ENCODE results near the gene UTF1. TPM values are rescaled to one million over a fixed set of nuclear protein-coding genes. Genes with fewer than 3 reads are reported as not detected.

Gene UTF1
- total and polyA plus RNA-seq, 10 donors = 0.10 to 0.54 (median 0.32) TPM; not detected in 4

DNA sequence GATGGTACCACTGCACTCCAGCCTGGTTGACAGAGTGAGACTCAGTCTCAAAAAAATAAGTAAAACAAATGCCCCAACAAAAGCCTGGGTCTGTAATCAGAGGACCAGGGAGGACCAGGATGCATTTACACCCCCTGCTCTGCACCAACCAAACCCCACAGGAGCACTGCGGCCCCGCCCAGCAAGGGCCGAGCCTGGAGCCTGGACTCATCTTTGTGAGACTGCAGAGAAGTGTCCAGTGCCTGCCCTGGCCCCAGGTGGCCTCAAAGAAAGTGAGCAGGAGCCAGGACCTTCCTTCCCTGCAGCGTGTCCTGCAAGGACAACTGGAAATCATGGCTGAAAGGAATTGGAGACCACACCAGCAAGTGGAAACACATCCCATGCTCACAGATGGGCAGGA is 38.4 kb upstream of the UTF1 start:
- 83 to 86% (median 84%) methylated on average over 4 of the region's 4 CpGs for WGBS, 5 donors
- DNase-seq = no peak

DNA sequence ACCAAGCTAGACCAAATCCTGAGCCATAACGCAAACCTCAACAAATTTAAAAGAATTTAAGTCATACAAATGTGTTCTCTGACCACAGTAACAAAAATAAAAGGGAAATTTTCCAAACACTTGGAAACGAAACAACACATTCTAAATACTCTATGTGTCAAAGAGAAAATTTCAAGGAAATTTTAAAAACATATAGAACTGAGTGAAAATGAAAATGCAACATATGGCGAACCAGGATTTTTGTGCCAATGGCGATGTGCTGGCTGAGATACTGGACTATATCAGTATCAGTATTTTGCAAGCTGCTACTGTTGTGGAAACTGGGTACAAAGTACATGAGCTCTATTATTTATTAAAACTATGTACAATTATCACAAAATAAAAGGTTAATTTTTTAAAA is 35.9 kb upstream of the UTF1 start:
- H3K9me3 ChIP-seq = peaks cover 0 to 31% (median 17%) of the 10 kb centered on the region in 8 donors
- TF ChIP-seq CTCF (IDR thresholded peaks at IDR 0.05 in 8 of 11, conservative IDR thresholded peaks at IDR 0.05 in 3 of 11) (no peak), POLR2AphosphoS5 (IDR thresholded peaks at IDR 0.05) (no peak), POLR2A (IDR thresholded peaks at IDR 0.05) (no peak)
- no peaks in the 10 kb centered on the region for H3K4me1 ChIP-seq
- no peak overlapping the region for H3K4me3 ChIP-seq
- DNase-seq = no peak
- no peak overlapping the region for H3K27ac ChIP-seq
- WGBS, 5 donors = 81 to 92% (median 86%) methylated on average over 4 of the region's 4 CpGs
- no peaks in the 10 kb centered on the region for H3K36me3 ChIP-seq
- intact Hi-C loops (cut with DNase I; ENCODE audit: low total_unique reads) = no loop called here
- H3K27me3 ChIP-seq (replicated peaks in 1 of 7) = peaks cover 0 to 38% (median 0%) of the 10 kb centered on the region in 7 donors

More for the DNA sequence above, 38.4 kb upstream of the UTF1 start:
- peaks cover 0 to 33% (median 0%) of the 10 kb centered on the region in 7 donors for H3K27me3 ChIP-seq (replicated peaks in 1 of 7)
- intact Hi-C loops (cut with DNase I; ENCODE audit: low total_unique reads) = no loop called here
- no peaks in the 10 kb centered on the region for H3K36me3 ChIP-seq
- H3K4me3 ChIP-seq = no peak overlapping the region
- H3K27ac ChIP-seq = no peak overlapping the region
- TF ChIP-seq CTCF (IDR thresholded peaks at IDR 0.05 in 8 of 11, conservative IDR thresholded peaks at IDR 0.05 in 3 of 11) (no peak), POLR2A (IDR thresholded peaks at IDR 0.05) (no peak), POLR2AphosphoS5 (IDR thresholded peaks at IDR 0.05) (no peak)
- H3K4me1 ChIP-seq = no peaks in the 10 kb centered on the region
- H3K9me3 ChIP-seq = peaks cover 0 to 31% (median 17%) of the 10 kb centered on the region in 8 donors

DNA sequence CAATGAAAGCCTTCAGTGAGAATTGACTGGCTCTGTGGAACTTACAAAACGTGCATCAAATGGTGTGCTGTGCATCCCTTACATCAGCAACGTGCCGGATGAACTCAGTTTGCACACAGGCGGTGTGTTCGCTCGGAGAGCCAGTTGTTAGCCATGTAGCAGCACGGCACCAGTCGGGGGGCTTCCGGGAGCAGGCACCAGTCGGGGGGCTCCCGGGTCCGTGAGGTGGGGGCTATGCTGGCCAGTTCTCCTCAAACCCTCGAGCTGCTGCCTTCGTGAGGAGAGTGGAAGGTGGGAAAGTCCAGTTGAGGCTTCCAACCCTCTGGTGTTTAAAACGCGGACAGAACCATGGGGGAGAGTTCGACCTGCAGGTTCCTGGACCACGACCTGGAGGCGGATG is 34.9 kb upstream of the UTF1 start:
- no peaks in the 10 kb centered on the region for H3K36me3 ChIP-seq
- H3K27ac ChIP-seq = no peak overlapping the region
- no peak for DNase-seq
- no peak overlapping the region for H3K4me3 ChIP-seq
- H3K9me3 ChIP-seq = peaks cover 0 to 31% (median 17%) of the 10 kb centered on the region in 8 donors
- peaks cover 0 to 38% (median 0%) of the 10 kb centered on the region in 7 donors for H3K27me3 ChIP-seq (replicated peaks in 1 of 7)
- H3K4me1 ChIP-seq = no peaks in the 10 kb centered on the region
- intact Hi-C loops (cut with DNase I; ENCODE audit: low total_unique reads) = no loop called here
- 86 to 90% (median 88%) methylated on average over 12 to 19 of the region's 19 CpGs for WGBS, 5 donors
- no peak for TF ChIP-seq CTCF (IDR thresholded peaks at IDR 0.05 in 8 of 11, conservative IDR thresholded peaks at IDR 0.05 in 3 of 11)

DNA sequence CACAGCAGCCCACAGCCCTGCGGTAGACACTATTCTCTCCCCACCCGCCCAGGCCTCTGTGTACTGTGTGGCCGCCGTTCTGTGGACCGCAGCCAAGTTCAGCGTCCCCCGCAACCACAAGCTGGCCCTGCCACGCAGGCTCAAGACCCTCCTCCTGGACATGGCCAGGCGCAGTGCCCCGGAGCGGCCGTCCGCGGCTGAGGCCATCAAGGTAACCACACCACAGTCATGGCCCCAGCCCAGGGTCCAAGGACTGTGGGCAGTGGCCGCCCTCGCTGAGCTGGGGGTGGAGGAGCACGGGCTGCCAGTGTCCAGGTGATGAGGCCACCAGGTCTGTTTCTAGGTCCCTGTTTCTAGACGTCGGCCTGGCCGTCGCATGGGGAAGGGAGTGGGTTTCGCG is 34.4 kb upstream of the UTF1 start:
- no peak overlapping the region for H3K27ac ChIP-seq
- no peaks in the 10 kb centered on the region for H3K4me1 ChIP-seq
- WGBS, 5 donors = 83 to 97% (median 93%) methylated on average over 10 to 23 of the region's 23 CpGs
- no peaks in the 10 kb centered on the region for H3K36me3 ChIP-seq
- peak; percentile 56 for DNase-seq
- H3K4me3 ChIP-seq = no peak overlapping the region
- H3K9me3 ChIP-seq = peaks cover 0 to 31% (median 17%) of the 10 kb centered on the region in 8 donors
- intact Hi-C loops (cut with DNase I; ENCODE audit: low total_unique reads) = no loop called here
- TF ChIP-seq POLR2AphosphoS5 (IDR thresholded peaks at IDR 0.05) = no peak
- no peak for TF ChIP-seq POLR2A (IDR thresholded peaks at IDR 0.05)
- no peak for TF ChIP-seq CTCF (IDR thresholded peaks at IDR 0.05 in 8 of 11, conservative IDR thresholded peaks at IDR 0.05 in 3 of 11)
- H3K27me3 ChIP-seq (replicated peaks in 1 of 7) = peaks cover 0 to 42% (median 0%) of the 10 kb centered on the region in 7 donors
